ENCODE measurements around the gene PTPRA.

DNA sequence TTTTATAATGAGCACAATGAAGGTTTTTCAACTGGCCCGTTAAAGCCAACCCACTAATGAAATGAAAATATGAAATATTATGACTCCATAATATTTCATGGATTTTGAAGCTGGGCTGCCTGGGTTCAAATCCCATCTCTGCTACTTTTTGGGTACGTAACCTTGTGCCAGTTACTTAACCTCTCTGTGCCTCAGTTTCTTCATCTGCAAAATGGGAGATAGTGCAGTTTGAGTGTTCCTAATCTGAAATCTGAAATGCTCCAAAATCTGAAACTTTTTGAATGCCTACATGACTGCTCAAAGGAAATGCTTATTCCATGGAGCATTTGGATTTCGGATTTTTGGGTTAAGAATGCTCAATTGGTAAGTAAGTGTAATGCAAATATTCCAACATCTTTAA lies 29.5 kb downstream of the PTPRA start:
- TF ChIP-seq, protein P1, sequence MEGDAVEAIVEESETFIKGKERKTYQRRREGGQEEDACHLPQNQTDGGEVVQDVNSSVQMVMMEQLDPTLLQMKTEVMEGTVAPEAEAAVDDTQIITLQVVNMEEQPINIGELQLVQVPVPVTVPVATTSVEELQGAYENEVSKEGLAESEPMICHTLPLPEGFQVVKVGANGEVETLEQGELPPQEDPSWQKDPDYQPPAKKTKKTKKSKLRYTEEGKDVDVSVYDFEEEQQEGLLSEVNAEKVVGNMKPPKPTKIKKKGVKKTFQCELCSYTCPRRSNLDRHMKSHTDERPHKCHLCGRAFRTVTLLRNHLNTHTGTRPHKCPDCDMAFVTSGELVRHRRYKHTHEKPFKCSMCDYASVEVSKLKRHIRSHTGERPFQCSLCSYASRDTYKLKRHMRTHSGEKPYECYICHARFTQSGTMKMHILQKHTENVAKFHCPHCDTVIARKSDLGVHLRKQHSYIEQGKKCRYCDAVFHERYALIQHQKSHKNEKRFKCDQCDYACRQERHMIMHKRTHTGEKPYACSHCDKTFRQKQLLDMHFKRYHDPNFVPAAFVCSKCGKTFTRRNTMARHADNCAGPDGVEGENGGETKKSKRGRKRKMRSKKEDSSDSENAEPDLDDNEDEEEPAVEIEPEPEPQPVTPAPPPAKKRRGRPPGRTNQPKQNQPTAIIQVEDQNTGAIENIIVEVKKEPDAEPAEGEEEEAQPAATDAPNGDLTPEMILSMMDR (IDR thresholded peaks at IDR 0.05), result no peak
- TF ChIP-seq, protein P2, sequence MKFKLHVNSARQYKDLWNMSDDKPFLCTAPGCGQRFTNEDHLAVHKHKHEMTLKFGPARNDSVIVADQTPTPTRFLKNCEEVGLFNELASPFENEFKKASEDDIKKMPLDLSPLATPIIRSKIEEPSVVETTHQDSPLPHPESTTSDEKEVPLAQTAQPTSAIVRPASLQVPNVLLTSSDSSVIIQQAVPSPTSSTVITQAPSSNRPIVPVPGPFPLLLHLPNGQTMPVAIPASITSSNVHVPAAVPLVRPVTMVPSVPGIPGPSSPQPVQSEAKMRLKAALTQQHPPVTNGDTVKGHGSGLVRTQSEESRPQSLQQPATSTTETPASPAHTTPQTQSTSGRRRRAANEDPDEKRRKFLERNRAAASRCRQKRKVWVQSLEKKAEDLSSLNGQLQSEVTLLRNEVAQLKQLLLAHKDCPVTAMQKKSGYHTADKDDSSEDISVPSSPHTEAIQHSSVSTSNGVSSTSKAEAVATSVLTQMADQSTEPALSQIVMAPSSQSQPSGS (CRISPR knock-in tag; IDR thresholded peaks at IDR 0.05; ENCODE audit: borderline replicate concordance, low read depth), result no peak
- TF ChIP-seq TCF7 (CRISPR knock-in tag; IDR thresholded peaks at IDR 0.05; ENCODE audit: low read depth) (no peak), IRF2 (CRISPR knock-in tag; IDR thresholded peaks at IDR 0.05; ENCODE audit: borderline replicate concordance, low read depth) (no peak), NFYB (CRISPR knock-in tag; conservative IDR thresholded peaks at IDR 0.05; ENCODE audit: low read depth) (no peak), CREB1 (CRISPR knock-in tag; IDR thresholded peaks at IDR 0.05) (no peak)
- TF ChIP-seq, protein P3, sequence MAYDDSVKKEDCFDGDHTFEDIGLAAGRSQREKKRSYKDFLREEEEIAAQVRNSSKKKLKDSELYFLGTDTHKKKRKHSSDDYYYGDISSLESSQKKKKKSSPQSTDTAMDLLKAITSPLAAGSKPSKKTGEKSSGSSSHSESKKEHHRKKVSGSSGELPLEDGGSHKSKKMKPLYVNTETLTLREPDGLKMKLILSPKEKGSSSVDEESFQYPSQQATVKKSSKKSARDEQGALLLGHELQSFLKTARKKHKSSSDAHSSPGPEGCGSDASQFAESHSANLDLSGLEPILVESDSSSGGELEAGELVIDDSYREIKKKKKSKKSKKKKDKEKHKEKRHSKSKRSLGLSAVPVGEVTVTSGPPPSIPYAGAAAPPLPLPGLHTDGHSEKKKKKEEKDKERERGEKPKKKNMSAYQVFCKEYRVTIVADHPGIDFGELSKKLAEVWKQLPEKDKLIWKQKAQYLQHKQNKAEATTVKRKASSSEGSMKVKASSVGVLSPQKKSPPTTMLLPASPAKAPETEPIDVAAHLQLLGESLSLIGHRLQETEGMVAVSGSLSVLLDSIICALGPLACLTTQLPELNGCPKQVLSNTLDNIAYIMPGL (CRISPR knock-in tag; IDR thresholded peaks at IDR 0.05), result no peak

All from WTC11 (cell line).